SW480 (cell line): ENCODE measurements around the gene UGP2.
"Not testable (repeated sequence)": the region's sequence is repeated elsewhere in the genome, so short reads cannot be mapped to it uniquely, and the experiment has no call there.

ENCODE experiments used
- DNase-seq: peaks from one replicate; pipeline ENCODE4 v3.0.0-alpha.2; 2016; ENCODE audit warnings: low spot score

UGP2 gene

DNA sequence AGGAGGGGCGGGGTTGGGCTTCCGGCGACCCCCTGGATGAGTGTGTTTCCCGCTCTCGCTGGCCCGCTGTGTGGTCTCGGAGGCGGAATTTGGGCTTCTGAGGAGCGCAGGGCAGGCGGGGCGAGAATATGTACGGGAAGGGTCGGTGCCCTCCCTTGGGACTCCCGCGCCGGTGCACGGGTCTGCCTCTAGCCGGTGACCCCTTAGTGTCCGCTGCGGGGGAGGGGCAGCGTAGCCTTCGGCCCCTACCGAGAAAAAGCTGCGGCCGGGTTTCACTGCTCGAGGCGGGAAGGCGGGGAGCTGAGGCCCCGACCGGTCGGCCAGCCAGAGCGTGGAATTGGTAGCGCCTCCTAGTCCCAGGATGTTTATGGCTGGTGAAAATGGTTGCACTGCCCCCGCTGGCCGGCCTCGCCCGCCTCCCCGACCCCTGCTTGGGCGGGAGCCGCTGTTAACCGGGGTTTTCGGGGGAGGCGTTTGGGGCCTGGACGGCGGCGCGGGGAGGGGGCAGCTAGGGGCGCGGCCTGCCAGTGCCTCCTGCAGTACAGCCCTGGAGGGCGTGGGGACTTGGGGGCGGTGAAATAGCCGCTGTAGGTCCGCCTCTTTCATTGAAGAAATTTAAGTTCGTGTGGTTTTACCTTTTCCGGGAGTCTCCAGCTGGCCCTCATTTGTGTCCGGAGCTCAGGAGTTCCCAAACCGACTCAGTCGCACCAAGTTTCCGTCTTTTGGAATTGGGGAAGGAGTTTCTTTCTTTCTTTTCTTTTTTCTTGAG, at the start of gene UGP2:
TSS of gene UGP2 (plus strand) at position 643 of the 769 bp plus-strand sequence. CDS start 290 bp downstream, outside the sequence.
- peak; percentile 92 for DNase-seq

DNA sequence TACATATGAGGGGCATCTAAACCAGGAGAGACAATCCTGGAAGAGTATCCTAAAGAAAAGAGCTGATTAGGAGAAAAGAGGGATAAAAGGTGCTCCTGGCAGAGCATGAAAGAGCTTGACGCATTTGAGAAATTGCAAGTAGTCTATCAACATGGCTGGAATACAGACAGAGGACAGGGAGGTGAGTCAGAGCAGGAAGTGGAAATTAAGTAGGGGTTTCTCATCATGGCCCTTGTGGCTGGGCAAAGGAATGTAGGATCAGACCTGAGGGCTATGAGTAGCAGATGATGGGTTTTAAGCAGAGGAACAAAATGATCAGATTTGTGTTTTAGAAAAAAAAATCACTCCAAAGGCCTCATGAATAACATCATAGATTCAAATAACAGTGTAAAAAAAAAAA, 49.2 kb upstream of the UGP2 start:
- peak; percentile 11 for DNase-seq

DNA sequence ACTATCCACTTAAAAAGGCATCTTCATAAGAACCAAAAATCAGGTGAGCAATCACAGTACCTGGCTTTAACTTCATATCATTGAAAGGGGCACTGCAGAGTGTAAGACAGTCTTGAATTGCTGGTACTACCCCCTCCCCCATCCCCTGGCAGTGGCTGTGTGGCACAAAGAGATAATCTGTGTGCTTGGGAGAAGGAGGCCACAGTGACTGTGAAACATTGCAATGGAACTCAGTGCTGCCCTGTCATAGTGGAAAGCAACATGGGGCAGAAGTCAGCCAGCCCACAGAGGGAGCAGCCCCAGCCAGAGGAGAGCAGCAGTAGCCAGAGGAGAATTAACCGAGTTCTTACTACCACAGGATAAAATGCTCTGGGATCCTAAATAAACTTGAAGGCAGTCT, 45.3 kb upstream of the UGP2 start:
- DNase-seq: no peak

DNA sequence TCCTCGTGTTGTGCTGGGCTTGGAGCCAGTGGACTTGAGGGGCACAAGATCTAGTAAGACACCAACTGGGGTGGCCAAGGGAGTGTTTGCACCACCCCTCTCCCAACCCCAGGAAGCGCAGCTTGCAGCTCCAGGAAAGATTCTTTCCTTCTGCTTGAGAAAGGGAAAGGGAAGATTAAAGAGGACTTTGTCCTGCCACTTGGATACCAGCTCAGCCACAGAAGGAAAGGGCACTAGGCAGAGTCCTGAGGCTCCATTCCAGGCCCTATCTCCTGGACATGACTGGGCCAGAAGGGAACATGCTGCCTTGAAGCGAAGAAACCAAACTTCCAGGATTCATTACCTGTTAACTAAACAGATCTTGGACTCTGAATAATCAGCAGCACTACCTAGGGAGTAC, 44.9 kb upstream of the UGP2 start:
- no peak for DNase-seq

DNA sequence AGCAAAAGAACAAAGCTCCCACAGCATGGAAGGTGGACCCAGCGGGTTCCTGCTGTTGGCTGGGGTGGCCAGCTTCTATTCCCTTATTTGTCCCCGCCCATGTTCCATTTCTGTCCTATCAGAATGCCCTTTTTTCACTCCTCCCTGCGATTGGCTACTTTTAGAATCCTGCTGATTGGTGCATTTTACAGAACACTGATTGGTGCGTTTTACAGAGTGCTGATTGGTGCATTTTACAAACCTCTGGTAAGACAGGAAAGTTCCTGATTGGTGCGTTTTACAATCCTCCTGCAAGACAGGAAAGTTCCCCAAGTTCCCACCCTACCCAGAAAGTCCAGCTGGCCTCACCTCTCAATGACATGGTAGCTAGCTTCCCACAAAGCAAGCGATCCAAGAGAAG, 40.2 kb upstream of the UGP2 start:
- DNase-seq: no peak

DNA sequence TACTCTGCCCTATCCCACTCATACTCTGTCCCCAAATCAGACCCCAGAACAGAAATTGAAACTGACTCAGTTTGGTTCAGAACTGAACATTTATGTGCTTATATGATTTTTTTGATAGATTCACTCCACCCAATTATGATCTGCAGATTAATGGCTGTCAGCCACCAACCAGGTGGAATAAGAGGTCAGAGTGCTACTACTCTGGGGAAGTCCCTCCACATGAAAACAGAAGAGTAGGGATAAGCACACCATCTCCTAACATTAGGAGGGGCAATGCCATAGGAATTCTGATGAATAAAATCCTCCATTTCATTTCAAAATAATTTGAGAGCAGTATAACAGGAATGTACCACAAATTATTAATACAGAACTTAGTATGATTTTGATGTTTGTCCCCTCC, 36.3 kb upstream of the UGP2 start:
- no peak for DNase-seq

DNA sequence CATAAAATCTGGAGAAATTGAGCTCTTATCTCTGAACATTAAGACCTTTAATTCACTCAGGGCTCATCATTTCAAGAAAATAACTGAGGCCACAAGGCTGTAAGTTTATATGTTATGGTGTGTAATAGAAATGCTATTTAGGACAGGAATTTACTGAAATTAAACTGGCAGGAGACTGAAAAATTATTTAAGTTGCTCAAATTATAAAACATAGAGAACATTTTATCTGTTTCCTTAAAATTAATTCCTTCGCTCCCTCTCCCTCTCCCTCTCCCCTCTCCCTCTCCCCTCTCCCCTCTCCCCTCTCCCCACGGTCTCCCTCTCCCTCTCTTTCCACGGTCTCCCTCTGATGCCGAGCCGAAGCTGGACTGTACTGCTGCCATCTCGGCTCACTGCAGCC, 33.7 kb upstream of the UGP2 start:
- not testable (repeated sequence) for DNase-seq

DNA sequence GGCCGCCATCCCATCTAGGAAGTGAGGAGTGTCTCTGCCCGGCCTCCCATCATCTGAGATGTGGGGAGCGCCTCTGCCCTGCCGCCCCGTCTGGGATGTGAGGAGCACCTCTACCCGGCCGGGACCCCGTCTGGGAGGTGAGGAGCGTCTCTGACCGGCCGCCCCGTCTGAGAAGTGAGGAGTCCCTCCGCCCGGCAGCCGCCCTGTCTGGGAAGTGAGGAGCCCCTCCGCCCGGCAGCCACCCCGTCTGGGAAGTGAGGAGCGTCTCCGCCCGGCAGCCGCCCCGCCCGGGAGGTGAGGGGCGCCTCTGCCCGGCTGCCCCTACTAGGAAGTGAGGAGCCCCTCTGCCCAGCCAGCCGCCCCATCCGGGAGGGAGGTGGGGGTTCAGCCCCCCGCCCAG, 32.8 kb upstream of the UGP2 start:
- not testable (repeated sequence) for DNase-seq

DNA sequence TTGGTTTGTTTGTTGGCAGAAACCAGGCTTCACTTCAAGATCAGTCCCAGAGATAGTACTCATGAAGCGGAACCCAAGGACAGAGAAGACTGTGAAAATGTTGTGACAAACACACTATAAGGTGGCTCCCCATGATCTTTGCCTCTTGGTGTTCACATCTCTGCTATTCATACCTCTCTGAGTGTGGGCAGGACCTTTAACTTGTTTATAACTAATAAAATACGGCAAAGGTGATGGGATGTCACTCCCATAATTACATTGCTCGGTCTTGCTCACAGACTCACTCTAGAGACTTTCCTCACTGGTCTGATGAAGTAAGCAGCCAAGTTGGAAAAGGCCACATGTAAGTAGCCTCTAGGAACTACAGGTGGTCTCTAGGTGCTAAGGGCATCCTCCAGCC, 30.6 kb upstream of the UGP2 start:
- DNase-seq: no peak

DNA sequence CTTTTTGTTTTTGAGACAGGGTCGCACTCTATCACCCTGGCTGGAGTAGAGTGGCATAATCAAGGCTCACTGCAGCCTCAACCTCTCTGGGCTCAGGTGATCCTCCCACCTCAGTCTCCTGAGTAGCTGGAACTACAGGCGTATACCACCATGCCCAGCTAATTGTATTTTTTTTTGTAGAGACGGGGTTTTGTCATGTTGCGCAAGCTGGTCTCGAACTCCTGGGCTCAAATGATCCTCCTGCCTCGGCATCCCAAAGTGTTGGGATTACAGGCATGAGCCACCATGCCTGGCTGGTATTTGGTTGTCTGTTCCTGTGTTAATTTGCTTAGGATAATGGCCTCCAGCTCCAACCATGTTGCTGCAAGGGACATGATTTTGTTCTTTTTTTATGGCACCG, 29.8 kb upstream of the UGP2 start:
- DNase-seq: not testable (repeated sequence)

DNA sequence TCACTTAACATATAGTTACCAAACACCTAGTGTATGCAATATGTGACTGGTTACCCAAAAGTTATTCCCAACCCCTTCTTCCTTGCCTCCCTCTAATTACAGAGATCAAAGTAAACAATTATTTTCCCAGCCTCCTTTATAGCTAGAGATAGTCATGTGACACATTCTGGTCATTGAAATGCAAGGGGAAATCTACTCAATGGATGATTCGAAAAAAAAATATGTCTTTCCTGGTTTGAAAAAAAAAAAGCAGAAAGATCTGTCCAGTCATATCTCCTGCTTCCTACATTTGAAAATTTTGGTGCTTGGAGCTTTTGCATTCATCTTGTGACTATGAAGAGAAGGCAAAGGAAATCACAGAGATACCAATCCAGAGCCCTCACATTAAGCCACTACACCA, 27.6 kb upstream of the UGP2 start:
- DNase-seq: no peak

DNA sequence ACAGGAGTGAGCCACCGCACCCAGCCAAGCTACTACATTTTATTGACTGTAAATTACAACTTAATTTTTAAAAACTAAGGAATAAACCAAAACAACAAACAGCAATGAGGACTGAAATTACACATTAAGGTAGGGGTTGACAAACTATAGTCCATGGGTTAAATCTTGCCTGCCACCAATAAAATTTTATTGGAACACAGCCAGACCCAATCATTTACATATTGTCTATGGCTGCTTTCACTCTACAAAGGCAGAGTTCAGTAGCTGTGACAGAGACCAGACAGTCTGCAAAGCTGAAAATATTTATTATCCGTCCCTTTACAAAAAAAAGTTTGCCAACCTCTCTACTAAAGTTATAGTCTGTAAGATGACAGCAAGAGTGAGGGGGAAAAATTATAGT, 24.3 kb upstream of the UGP2 start:
- no peak for DNase-seq

DNA sequence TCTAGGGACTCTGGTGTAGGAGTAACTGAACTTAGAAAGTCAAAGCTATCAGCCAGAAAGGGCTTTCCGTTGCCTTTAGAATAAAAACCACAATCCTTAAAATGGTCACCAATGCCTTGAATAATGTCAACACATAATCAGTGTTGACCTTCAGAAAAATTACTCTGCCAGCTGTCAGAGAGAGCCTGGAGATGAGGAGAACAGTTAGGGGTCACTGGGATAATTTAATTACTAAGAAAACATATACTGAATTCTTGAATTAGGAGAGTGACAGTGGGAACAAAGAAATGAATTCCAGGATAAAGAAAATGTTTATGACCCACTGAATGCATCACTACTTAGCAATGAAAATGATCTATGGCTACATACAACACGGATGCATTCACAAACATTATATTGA, 23.4 kb upstream of the UGP2 start:
- DNase-seq: no peak

DNA sequence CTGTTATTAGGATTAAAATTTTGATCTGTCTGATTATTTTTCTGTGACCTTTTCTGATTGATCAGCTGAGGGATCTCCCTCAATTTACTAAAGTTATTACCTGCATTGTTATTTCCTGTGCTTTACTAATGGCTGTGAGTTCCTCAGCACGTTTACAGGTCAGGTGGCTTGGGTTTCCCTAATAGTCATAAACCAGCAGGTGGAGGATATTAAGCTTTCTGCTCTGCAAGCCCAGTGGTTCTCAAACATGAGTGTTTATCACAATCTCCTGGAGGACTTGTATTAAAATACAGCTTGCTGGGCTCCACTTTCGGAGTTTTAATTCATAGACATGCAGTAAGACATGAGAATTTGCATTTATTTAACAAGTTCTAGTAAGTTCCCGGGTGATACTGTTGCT, 22.4 kb upstream of the UGP2 start:
- DNase-seq: no peak

DNA sequence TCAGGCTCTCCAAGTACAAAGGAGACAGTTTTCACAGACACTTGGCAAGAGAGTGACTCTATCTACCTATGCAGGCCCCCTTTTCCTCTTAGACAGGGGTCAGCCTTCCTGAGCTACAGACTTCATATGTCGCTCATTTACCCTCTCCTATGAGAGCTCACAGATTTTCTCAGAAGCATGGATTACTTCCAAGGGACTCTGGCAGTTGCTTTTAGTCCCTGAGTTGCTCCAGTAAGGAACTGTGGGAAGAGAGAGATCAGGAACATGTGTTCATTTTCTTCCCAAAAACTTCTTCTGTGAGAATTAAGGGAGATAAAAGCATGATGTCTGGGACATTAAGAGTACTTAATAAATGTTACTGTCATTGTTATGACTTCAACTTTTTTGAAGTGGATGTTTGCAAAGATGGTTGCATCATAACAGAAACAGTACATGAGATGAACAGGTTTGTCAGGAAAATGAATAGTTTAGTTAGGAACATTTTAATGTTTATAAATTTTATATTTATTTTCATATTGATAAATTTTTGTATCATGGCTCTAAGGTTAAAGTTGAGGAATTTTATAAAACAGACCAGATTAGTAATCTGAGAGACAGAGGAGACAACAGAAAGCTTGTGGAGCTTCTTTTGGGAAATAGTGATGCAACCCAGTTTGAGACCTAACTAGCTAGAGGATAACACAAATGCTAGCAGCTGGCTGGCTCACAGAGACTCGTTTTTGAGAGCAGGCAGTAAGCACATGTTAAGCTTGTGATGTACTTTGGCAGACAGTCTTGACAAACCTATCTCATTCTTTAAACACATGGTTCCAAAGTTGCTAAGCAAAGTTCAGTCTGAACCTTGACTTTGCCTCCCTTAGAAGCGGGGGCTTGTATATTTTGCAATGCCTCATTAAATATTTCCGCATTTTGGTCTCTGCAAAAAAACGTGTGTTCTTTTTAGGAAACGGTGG, 21.7 kb upstream of the UGP2 start:
- DNase-seq: no peak

DNA sequence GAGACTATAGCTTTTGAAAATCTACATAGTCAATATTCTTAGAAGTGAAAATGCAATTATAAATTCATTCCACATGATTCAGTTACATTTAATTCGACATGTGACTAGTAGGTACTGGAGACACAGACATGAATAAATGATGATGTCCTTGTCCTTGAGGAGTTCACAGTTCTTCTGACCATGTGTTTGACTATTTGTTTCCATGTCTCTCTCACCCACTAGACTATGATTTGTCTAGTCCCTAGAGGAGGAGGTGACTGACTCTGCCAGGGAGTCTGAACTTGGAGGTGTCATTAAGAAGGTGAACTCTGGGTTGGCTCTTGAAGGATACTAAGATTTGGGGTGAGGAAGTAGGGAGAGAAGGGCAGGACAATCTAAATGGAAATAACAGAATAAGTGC, 20.7 kb upstream of the UGP2 start:
- DNase-seq: no peak

DNA sequence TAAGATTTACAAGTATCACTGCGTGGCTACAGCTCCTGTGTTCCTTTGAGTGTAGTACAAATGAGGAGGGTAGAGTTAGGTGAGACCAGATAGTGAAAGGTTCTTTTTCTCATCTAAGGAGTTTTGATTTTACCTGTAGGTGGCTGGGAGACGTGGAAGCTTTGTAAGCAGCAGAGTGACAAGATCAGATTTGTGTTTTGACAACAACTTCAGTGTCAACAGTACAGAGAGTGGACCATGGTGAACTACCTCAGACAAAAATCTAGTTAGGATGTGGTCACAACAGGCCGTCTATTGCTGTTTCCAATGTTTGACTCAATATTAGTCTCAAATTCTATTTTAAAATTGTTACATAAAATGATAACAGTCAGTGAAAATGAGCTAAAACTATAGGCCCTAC, 20.3 kb upstream of the UGP2 start:
- DNase-seq: no peak

DNA sequence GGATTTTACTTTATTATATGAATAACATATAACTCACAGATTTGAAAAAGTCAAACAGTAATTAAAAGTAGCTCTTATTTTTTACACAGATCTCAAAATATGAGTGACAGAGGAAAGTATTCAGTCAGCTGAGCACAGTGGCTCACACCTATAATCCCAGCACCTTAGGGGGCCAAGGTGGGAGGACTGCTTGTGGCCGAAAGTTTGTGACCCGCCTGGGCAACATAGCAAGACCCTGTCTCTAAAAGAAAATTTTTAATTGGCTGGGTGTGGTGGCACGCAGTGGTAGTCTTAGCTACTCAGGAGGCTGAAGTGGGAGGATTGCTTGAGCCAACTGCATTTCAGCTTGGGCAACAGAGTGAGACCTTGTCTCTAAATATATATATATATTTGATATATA, 19.2 kb upstream of the UGP2 start:
- no peak for DNase-seq

DNA sequence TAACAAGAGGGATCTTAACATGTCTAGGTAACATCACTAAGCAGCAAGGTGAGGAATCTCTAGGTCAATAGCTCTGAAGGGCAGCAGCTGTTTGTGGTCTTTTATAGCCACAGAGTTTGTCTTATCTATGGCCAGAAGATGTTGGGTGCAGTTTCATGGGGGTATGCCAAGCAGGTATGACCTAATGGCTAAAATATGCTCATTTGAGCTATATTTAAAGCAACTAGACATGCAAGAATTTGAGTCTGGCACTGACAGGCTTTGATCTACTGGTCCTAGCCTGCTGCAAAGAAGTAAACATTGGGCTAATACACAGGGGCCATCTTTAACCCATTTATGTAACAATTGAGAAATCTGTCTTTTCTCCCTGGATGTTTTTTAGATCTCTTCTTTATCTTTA, 13.9 kb upstream of the UGP2 start:
- peak; percentile 77 for DNase-seq

DNA sequence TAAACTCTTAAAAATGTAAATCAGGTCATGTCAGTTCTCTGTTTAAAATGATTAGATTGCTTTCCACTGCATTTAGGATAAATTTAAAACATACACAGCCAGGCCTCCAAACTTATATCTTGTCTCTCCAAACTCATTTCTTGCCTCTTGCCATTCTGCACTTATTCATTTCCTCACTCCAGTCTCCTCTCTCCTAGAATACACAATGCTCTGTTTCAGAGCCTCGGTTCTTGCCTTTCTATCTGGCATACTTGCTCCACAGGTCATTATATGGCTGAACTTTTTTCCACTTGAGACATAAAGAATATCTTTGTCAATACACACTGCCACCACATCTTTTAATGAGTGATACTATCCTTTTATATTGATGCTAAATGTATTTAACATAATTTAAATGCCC, 10.5 kb upstream of the UGP2 start:
- no peak for DNase-seq

DNA sequence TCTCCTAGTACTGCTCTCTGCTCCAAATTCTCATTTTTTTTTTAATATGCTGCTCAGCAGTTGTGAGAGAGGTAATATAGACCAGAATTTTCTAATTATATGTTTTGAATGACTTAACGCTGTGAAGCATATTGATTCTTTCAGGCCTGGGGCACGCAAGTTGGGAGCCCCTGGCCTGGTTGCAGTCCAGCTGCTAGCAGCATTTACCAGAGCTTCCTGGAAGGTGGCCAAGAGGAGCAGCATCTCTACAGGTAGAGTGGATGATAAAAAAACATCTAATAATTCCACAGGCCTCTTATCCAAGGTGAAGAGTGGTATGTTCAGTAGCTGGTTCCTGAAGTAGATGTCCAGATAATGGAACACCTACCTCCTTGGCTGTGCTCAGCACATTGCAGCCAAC, 7.3 kb upstream of the UGP2 start:
- DNase-seq: no peak

DNA sequence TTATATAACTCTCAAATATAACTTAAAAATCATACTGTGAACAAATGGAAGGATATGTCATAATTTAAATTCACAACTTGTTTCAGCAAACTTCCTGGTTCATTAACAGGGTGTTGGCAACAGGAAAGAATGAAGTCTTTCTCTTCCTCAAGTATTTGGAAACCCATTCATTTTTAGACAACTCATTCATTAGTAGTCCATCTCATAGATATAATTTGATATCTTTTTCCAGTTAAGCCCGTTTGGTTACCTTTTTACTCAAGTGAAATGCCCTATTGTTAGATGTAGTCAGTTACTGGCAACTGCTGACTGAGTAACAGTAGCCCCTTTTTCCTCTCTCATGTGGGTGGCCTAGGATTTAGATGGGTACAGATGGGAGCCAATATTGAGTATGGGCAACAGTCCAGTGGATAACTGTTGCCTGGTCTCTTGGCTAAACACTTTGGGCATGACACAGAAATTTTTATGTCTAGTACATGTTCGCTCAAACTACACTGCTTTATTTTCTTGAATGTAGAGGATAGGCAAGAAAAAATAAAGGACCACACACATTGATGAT, 4.6 kb upstream of the UGP2 start:
- DNase-seq: no peak
